ENCODE results near the gene FTO.

The FTO gene

GRCh38 chr16:54055191-54055590 is 351.2 kb downstream of the FTO start:
- peaks cover 45% of the 10 kb centered on the region for H3K4me1 ChIP-seq (ENCODE audit: control insufficient read depth, insufficient read depth, low read length)
- H3K27ac ChIP-seq (ENCODE audit: low read depth, low read length) = no peak overlapping the region
- H3K9me3 ChIP-seq (ENCODE audit: control insufficient read depth, insufficient read depth, low read depth, low read length) = no peaks in the 10 kb centered on the region
- H3K9ac ChIP-seq (ENCODE audit: low read length) = no peak overlapping the region
- H3K27me3 ChIP-seq (ENCODE audit: control insufficient read depth, insufficient read depth, low read length) = 0 out of 2 replicates have a peak, but pooled peaks cover 3% of the 10 kb centered on the region
- no peak overlapping the region for H3K4me3 ChIP-seq (ENCODE audit: low read depth, low read length)
- no peaks in the 10 kb centered on the region for H3K36me3 ChIP-seq (ENCODE audit: control insufficient read depth, insufficient read depth, low read length)

GRCh38 chr16:54055864-54056263 is 351.9 kb downstream of the FTO start:
- H3K27me3 ChIP-seq (ENCODE audit: control insufficient read depth, insufficient read depth, low read length) = 0 out of 2 replicates have a peak, but pooled peaks cover 3% of the 10 kb centered on the region
- H3K9ac ChIP-seq (ENCODE audit: low read length) = no peak overlapping the region
- H3K4me1 ChIP-seq (ENCODE audit: control insufficient read depth, insufficient read depth, low read length) = peaks cover 39% of the 10 kb centered on the region
- H3K27ac ChIP-seq (ENCODE audit: low read depth, low read length) = no peak overlapping the region
- H3K9me3 ChIP-seq (ENCODE audit: control insufficient read depth, insufficient read depth, low read depth, low read length) = no peaks in the 10 kb centered on the region
- no peak overlapping the region for H3K4me3 ChIP-seq (ENCODE audit: low read depth, low read length)
- H3K36me3 ChIP-seq (ENCODE audit: control insufficient read depth, insufficient read depth, low read length) = no peaks in the 10 kb centered on the region

- Histone ChIP-seq H3K4me1 (ENCODE audit: control insufficient read depth, insufficient read depth, low read length) (peaks cover 31% of the 10 kb centered on the region), H3K9me3 (ENCODE audit: control insufficient read depth, insufficient read depth, low read depth, low read length) (no peaks in the 10 kb centered on the region), H3K27ac (ENCODE audit: low read depth, low read length) (no peak overlapping the region), H3K36me3 (ENCODE audit: control insufficient read depth, insufficient read depth, low read length) (no peaks in the 10 kb centered on the region), H3K27me3 (ENCODE audit: control insufficient read depth, insufficient read depth, low read length) (0 out of 2 replicates have a peak, but pooled peaks cover 3% of the 10 kb centered on the region), H3K4me3 (ENCODE audit: low read depth, low read length) (no peak overlapping the region), H3K9ac (ENCODE audit: low read length) (no peak overlapping the region)
Observed at GRCh38 chr16:54056921-54057320, 353.0 kb downstream of the FTO start.

DNA sequence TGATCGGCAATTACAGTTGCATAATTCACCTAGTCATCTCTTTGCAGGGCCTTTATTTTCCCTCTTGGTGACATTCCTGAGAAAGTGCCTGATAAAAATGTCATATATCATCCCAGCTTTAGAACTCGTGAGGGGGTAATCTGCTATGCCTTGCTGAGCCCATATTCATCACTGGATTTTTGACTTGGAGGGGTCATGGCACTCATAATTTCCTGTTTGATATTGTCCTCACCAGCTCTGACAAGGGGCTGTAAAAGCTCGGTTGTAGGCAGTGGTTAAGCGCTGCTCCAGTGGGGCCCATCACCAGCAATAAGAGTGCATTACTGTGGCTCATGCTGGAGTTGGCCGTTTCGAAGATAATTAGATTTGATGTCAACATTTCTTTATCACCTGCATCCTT is 355.4 kb downstream of the FTO start:
- no peaks in the 10 kb centered on the region for H3K9me3 ChIP-seq (ENCODE audit: control insufficient read depth, insufficient read depth, low read depth, low read length)
- H3K27ac ChIP-seq (ENCODE audit: low read depth, low read length) = no peak overlapping the region
- peaks cover 28% of the 10 kb centered on the region for H3K4me1 ChIP-seq (ENCODE audit: control insufficient read depth, insufficient read depth, low read length)

DNA sequence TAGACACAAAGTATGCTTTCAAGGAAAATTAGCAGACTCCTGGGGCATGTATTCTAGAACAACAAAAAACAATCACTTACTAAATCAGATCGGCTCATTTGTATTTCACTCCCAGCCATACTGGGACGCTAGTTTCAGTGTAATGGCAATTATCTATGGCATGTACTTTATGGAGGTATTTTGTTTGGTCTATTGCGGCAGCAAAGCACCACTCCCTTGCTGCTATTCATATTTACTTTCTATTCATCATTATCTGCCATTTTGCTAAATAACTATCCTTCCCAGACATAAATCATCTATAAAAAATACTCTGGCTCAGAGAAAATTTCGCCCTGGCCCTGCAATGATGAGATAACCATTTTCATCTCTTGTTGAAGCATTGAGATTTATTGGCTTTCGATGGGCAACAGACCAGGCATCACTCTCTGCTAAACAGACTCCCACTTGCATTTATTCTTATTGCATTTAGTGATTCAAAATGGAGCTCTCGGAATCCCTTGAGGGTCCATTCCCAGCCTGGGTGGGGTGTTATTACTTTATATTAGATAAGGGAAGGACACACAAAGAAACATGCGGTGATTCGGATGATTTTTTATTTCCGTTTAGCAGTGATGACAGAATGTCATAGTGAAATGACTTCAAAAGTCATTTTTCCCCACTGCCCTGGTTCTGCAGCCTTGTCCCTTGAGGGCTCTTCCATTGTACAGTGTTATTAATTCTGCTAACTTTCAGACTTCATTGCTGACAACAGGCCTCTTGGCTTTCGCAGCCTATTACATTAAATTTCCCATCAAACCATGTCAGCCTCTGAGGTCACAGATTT is 356.9 kb downstream of the FTO start:
- Histone ChIP-seq H3K4me1 (ENCODE audit: control insufficient read depth, insufficient read depth, low read length) (peaks cover 17% of the 10 kb centered on the region), H3K9me3 (ENCODE audit: control insufficient read depth, insufficient read depth, low read depth, low read length) (no peaks in the 10 kb centered on the region), H3K27me3 (ENCODE audit: control insufficient read depth, insufficient read depth, low read length) (no peaks in the 10 kb centered on the region), H3K4me3 (ENCODE audit: low read depth, low read length) (no peak overlapping the region), H3K36me3 (ENCODE audit: control insufficient read depth, insufficient read depth, low read length) (no peaks in the 10 kb centered on the region), H3K9ac (ENCODE audit: low read length) (no peak overlapping the region), H3K27ac (ENCODE audit: low read depth, low read length) (no peak overlapping the region)

More for the DNA sequence above, 355.4 kb downstream of the FTO start:
- Histone ChIP-seq H3K36me3 (ENCODE audit: control insufficient read depth, insufficient read depth, low read length) (no peaks in the 10 kb centered on the region), H3K4me3 (ENCODE audit: low read depth, low read length) (no peak overlapping the region), H3K27me3 (ENCODE audit: control insufficient read depth, insufficient read depth, low read length) (0 out of 2 replicates have a peak, but pooled peaks cover 2% of the 10 kb centered on the region), H3K9ac (ENCODE audit: low read length) (no peak overlapping the region)

DNA sequence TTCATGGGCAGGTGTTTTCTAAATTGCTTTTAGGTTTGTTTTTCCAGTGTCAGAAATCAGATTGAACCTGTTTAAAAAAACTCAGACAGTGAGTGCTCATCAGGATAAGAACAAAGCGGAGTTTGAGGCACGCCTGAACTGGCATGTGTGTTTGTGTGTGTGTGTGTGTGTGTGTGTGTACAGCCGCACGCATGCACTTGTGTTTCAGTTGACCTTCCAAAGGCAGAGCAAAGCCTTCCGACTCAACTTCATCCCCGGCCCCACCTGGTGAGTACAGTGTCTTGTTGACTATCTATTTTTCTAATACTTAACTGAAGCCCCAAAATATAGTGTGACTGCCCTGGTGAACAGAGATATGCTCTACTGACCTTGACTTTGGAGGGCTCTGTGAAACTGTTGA is 357.5 kb downstream of the FTO start:
- Histone ChIP-seq H3K4me3 (ENCODE audit: low read depth, low read length) (no peak overlapping the region), H3K9me3 (ENCODE audit: control insufficient read depth, insufficient read depth, low read depth, low read length) (no peaks in the 10 kb centered on the region), H3K27me3 (ENCODE audit: control insufficient read depth, insufficient read depth, low read length) (no peaks in the 10 kb centered on the region), H3K27ac (ENCODE audit: low read depth, low read length) (no peak overlapping the region), H3K4me1 (ENCODE audit: control insufficient read depth, insufficient read depth, low read length) (peaks cover 17% of the 10 kb centered on the region), H3K36me3 (ENCODE audit: control insufficient read depth, insufficient read depth, low read length) (no peaks in the 10 kb centered on the region), H3K9ac (ENCODE audit: low read length) (no peak overlapping the region)

- Histone ChIP-seq H3K27me3 (ENCODE audit: control insufficient read depth, insufficient read depth, low read length) (no peaks in the 10 kb centered on the region), H3K4me3 (ENCODE audit: low read depth, low read length) (no peak overlapping the region), H3K27ac (ENCODE audit: low read depth, low read length) (no peak overlapping the region), H3K9ac (ENCODE audit: low read length) (no peak overlapping the region), H3K9me3 (ENCODE audit: control insufficient read depth, insufficient read depth, low read depth, low read length) (no peaks in the 10 kb centered on the region), H3K36me3 (ENCODE audit: control insufficient read depth, insufficient read depth, low read length) (no peaks in the 10 kb centered on the region), H3K4me1 (ENCODE audit: control insufficient read depth, insufficient read depth, low read length) (peaks cover 23% of the 10 kb centered on the region)
Observed at GRCh38 chr16:54062361-54063278, 358.7 kb downstream of the FTO start.

DNA sequence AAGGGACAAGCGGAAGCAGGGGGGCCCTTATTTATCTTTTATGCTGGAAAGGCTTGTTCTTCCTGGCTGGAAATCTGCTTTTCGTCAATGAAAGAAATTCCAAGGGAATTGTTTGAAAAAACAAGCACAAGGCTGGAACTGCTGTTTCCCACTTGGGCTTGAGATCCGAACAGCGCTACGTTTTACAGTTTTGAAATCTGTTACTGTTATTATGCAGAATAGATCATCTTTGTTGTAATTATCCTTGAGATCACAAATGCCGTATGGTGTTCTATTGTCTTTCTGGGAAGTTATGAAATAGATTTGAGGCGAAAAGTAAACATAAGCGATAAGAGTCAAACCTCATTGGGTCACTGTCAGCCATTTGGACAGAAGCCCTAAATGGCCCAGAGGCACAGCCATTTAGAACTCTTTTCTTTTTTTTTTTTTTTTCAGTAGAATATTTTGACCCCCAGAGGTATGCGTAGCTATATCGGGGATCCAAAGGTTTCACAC is 359.4 kb downstream of the FTO start:
- H3K9me3 ChIP-seq (ENCODE audit: control insufficient read depth, insufficient read depth, low read depth, low read length) = no peaks in the 10 kb centered on the region

GRCh38 chr16:54066451-54067105 is 362.6 kb downstream of the FTO start:
- Histone ChIP-seq H3K4me3 (ENCODE audit: low read depth, low read length) (no peak overlapping the region), H3K36me3 (ENCODE audit: control insufficient read depth, insufficient read depth, low read length) (no peaks in the 10 kb centered on the region), H3K27me3 (ENCODE audit: control insufficient read depth, insufficient read depth, low read length) (no peaks in the 10 kb centered on the region), H3K27ac (ENCODE audit: low read depth, low read length) (no peak overlapping the region), H3K9ac (ENCODE audit: low read length) (no peak overlapping the region), H3K4me1 (ENCODE audit: control insufficient read depth, insufficient read depth, low read length) (peaks cover 31% of the 10 kb centered on the region), H3K9me3 (ENCODE audit: control insufficient read depth, insufficient read depth, low read depth, low read length) (no peaks in the 10 kb centered on the region)

More for the DNA sequence above, 359.4 kb downstream of the FTO start:
- H3K27me3 ChIP-seq (ENCODE audit: control insufficient read depth, insufficient read depth, low read length) = no peaks in the 10 kb centered on the region
- H3K9ac ChIP-seq (ENCODE audit: low read length) = no peak overlapping the region
- no peaks in the 10 kb centered on the region for H3K36me3 ChIP-seq (ENCODE audit: control insufficient read depth, insufficient read depth, low read length)
- H3K27ac ChIP-seq (ENCODE audit: low read depth, low read length) = no peak overlapping the region
- H3K4me3 ChIP-seq (ENCODE audit: low read depth, low read length) = no peak overlapping the region
- H3K4me1 ChIP-seq (ENCODE audit: control insufficient read depth, insufficient read depth, low read length) = peaks cover 30% of the 10 kb centered on the region

- Histone ChIP-seq H3K4me3 (ENCODE audit: low read depth, low read length) (no peak overlapping the region), H3K27me3 (ENCODE audit: control insufficient read depth, insufficient read depth, low read length) (no peaks in the 10 kb centered on the region), H3K9ac (ENCODE audit: low read length) (no peak overlapping the region)
Observed at GRCh38 chr16:54067322-54068065, 363.5 kb downstream of the FTO start.

More at GRCh38 chr16:54067322-54068065, 363.5 kb downstream of the FTO start:
- H3K4me1 ChIP-seq (ENCODE audit: control insufficient read depth, insufficient read depth, low read length) = peaks cover 23% of the 10 kb centered on the region
- no peak overlapping the region for H3K27ac ChIP-seq (ENCODE audit: low read depth, low read length)
- H3K9me3 ChIP-seq (ENCODE audit: control insufficient read depth, insufficient read depth, low read depth, low read length) = no peaks in the 10 kb centered on the region
- H3K36me3 ChIP-seq (ENCODE audit: control insufficient read depth, insufficient read depth, low read length) = no peaks in the 10 kb centered on the region

Measured in HUES6 (cell line).